Skin of body (tissue), 2 donors: ENCODE data around the gene SLC8A1. TPM values are rescaled to one million over a fixed set of nuclear protein-coding genes. Genes with fewer than 3 reads are reported as not detected.

ENCODE experiments used
- DNase-seq: peaks from one replicate; lab custom pipeline; 2025; lab: John Stamatoyannopoulos, UW
- total RNA-seq: library from RNA; depleted of rRNA; stranded (reverse); fragments of >200 nt; gene quantifications from one replicate; pipeline ENCODE4 v1.2.3, GENCODE V29; 2014

The SLC8A1 gene
- total RNA-seq, 1 donor from 2014 or later: 35.5 TPM

- no peak for DNase-seq
Measured at GRCh38 chr2:40357667-40358066, 94.2 kb downstream of the SLC8A1 start.

DNA sequence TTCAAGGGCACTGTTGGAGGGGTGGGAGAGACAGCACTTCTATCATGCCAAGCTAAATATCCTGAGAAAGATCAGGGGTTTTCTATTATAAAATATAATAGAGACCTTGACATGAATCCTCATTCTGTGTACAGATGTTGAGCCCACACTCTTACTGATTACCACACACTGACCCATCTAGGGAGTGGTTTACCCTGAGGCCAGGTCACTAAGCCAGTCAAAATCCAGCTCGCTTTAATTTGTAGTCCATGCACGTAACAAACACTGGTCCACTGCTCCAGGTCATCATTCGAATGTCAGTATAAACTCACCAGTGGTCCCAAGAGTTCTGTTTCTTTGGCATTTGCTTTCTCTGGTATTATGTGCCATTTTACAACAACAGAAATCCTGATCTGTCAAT lies 96.4 kb downstream of the SLC8A1 start:
- DNase-seq: no peak

DNA sequence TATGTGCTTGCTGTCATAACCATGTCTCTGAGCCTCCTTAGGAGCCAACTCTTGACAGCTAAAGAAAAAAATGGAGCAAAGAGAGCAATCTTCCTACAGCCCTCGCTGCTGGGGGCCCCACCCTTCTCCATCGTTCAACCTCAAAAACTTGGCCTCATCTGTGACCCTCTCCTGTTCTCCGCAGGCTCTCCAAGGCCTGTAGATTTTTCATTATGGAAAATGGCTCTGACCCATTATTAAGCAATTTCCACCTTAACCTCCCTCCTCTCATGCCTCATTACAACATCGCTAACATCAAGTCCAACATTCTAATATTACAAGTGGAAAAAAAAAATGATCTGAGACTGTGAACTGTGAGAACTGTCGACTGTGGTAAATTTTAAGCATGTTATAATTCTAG lies 98.7 kb downstream of the SLC8A1 start:
- no peak for DNase-seq

- no peak for DNase-seq
Measured at GRCh38 chr2:40352703-40353099, 99.2 kb downstream of the SLC8A1 start.

GRCh38 chr2:40352041-40352702 lies 99.7 kb downstream of the SLC8A1 start:
- DNase-seq: no peak

DNA sequence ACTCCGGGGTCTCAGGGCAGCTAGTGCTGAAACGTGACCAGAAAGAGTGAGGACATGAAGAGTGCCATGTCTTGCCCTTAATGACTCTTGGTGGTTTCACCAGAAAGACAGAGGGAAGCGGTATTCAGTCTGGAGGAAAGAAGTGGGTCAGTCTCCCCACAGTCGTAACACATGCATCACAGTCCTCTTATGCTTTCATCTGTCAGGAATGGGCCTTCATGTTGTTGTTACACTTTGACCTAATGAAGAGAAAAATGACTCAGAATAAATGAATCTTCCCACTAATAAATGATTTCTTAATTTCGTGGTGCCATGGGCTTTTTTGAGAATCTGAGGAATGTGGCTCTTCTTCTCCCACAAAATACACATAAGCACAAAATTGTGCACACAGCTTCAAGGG lies 103.2 kb downstream of the SLC8A1 start:
- DNase-seq: no peak

GRCh38 chr2:40348038-40348437 lies 103.9 kb downstream of the SLC8A1 start:
- DNase-seq: no peak

DNA sequence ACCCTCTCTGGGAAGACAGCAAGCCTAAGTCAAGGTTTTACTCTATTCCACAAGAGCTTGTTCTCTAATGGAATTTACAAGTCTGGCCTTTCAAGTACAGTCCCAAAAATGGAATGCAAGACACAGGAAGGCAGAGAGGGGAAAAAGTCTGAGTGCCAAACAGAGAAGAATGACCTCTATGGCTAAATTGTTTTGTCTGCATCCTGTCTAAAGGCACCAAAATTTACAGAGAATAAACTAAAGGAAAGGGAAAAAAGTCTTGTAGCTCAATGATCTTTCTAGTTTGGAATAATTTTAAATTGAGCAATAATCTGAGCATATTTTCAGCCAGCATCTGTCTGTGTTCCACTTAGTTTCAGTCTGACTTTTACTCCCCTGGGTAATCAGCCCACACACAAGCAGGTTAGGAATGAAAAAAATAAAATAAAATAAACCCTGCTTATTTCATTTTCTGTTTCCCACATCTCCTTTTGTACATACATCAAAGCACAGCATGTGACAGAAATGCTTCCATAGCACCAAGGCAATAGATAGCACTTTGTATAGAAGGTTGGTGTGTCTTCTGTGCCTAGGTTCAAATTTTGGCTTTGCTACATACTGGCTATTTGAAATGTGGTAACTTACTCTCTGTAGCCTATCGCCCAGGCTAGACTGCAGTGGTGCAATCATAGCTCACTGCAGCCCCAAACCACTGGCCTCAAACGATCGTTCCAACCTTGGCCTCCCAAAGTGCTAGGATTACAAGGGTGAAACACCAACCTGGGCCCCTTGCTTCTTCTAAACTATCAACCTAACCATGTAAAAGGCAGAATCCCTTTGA lies 105.1 kb downstream of the SLC8A1 start:
- no peak for DNase-seq

- no peak for DNase-seq
Measured at GRCh38 chr2:40344364-40344763, 107.5 kb downstream of the SLC8A1 start.

GRCh38 chr2:40343902-40344301 lies 108.0 kb downstream of the SLC8A1 start:
- DNase-seq: no peak

DNA sequence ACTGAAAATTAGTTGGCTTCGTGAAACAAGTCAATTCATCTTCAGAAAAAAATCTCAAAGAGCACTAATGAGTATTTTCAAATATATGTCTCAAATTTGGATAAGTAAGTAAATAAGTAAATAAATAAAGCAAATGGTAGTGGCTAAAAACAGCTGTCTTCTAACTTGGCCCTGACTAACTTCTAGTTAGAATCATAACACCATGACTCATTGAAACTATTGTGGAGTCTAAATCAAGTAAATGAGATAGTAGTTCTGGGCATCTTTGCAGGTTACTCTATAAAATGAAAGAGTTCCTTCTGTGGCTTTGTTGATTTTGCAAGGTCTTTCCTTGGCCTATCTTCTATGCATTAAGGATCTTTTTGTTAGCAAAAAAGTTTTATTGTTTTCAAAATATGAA lies 110.7 kb downstream of the SLC8A1 start:
- DNase-seq: no peak

DNA sequence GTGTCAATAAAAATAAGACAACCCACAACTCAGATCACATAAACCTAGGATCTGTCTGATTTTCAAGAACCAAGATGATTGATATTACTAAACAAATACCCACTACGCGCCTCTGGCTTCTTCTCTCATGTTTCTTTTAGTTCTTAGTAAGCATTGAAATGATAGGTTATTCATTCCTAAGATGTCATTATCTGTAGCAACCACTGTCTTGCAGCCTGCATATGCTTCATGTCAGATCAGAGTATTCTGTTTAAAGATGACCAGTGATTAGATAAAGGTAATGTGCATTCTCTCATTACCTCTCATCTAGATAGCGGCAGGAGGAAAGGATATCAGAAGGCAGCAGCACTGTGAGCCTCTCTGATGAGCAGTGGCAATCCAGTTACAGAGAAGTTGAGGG lies 112.9 kb downstream of the SLC8A1 start:
- DNase-seq: no peak

DNA sequence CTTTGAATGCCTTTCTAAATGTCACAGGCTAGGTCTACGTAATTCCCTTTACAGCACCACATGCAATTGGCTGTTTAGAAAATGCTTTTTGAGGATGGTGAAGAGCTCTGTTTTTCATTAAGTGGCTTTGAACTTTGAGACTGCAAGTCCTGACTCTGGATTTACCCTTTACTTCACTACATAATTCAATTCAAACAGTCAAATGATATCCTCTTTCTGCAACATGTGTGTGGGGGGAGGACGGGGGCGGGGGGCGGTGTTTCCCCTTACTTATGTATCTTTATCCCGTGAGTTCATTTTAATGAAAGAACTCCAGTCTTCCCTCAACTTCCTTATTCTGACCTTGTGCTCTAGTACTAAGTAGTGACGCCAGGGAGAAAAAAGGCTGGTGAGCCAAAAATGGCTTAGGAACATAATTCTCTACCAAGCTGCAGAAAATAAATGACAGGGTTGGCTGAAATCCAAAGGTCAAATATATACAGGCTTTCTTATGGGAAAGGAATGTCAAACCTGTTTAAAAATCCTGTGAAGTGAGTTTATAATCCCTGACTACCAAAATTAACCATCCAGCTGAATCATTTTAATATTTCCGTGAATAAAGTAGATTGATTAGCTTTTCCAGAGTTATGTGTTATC lies 119.6 kb downstream of the SLC8A1 start:
- peak; percentile 60 for DNase-seq

- DNase-seq: no peak
Measured at GRCh38 chr2:40330096-40330495, 121.8 kb downstream of the SLC8A1 start.

- DNase-seq: no peak
Measured at GRCh38 chr2:40329739-40330030, 122.2 kb downstream of the SLC8A1 start.

GRCh38 chr2:40325116-40325515 lies 126.8 kb downstream of the SLC8A1 start:
- DNase-seq: no peak

DNA sequence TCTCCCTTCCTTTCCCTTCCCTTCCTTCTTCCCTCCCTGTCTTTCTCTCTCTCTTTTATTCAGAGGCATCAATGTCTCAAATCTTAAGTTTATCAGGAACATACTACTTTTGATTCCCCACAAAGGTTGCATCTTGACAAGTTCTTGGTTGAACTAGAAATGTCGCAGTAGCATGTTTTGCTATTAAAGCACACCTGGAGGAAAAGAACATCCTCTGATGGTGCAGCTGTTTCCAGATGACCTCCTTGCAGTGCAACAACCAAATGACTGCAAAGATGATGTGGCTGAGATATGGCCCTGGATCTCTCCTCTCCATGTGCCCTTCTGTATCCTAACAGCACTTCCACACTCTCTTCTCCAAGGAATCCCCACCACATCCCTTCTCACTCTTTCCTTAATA lies 127.2 kb downstream of the SLC8A1 start:
- no peak for DNase-seq

GRCh38 chr2:40321822-40322221 lies 130.1 kb downstream of the SLC8A1 start:
- DNase-seq: no peak

DNA sequence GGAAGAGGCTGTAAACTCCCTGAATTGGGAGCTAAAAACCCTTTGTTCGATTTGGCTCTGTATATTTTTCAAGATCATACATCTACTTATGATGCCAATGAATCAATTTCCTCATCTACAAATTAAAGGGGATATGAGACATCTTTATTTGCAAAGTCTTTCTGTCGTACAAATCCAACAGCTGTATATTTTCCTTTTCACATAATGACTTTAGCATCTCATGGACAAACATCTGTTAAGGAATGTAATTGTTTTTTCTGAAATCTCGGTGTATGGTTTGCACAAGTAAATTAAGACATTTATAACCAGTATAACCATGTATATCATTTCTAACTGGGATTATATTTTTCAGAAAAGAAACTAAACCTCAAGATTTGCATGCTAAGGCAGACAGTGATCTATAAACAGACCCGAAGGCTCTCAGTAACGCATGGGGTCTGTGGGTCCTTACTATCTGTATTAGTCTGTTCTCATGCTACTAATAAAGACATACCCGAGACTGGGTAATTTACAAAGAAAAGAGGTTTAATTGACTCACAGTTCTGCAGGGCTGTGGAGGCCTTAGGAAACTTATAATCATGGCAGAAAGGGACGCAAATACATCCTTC lies 130.8 kb downstream of the SLC8A1 start:
- no peak for DNase-seq

GRCh38 chr2:40318921-40319320 lies 133.0 kb downstream of the SLC8A1 start:
- DNase-seq: no peak

- DNase-seq: no peak
Measured at GRCh38 chr2:40317761-40318160, 134.1 kb downstream of the SLC8A1 start.

DNA sequence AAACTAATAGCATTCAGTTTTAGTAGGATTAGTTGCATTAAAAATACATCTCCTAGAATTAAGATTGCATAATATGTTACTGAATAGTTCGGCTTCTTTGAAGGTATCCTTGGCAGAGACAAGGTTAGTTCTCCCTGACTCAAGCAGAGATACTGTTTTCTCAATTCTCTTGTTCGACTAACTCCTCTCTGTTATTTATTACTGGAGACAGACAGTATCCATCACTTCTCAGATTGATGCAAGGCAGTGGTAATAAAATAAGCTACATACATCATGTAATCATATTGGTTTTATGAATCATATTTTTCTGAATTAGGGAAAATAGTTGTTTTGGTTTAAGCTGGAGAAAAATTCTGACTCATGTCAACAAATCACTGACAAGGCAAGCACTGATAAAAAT lies 134.8 kb downstream of the SLC8A1 start:
- DNase-seq: no peak
